Measurements from ENCODE around the gene KIAA1614. TPM values are rescaled to one million over a fixed set of nuclear protein-coding genes. Genes with fewer than 3 reads are reported as not detected.

KIAA1614 gene
- 5.7 and 9.2 TPM in 2 replicates for total RNA-seq

GRCh38 chr1:180912801-180913565, at the start of gene KIAA1614:
Gene KIAA1614, plus strand, starts transcription at chr1:180912897. Its CDS starts 347 bp downstream, at chr1:180913244.

Other genes with a start within 250 kb of the KIAA1614 start
- 11.3 and 11.8 TPM in 2 replicates for gene STX6, start 110.0 kb downstream of the KIAA1614 start, total RNA-seq
- gene MR1, start 121.1 kb downstream of the KIAA1614 start, total RNA-seq, result 3.9 and 4.2 TPM in 2 replicates
- 30.6 and 37.3 TPM in 2 replicates for gene IER5, start 175.8 kb downstream of the KIAA1614 start, total RNA-seq

Measured in bronchus fibroblast of lung (primary cell).